Activated T-cell treated with anti-CD3 and anti-CD28 coated beads for 24 hours (primary cell): Measurements from ENCODE around the gene LAMA1.

Experiments
- DNase-seq: peaks from one replicate; pipeline ENCODE4 v3.0.0-alpha.2; 2020; ENCODE audit warnings: low read depth

Gene LAMA1

GRCh38 chr18:7047336-7047735, 70.3 kb downstream of the LAMA1 start:
- DNase-seq, result no peak

- no peak for DNase-seq
These were observed 79.2 kb downstream of the LAMA1 start for GRCh38 chr18:7038330-7038851.

- DNase-seq, result no peak
These were observed 80.1 kb downstream of the LAMA1 start for GRCh38 chr18:7037470-7037869.

GRCh38 chr18:7035807-7036206, 81.8 kb downstream of the LAMA1 start:
- DNase-seq, result no peak

GRCh38 chr18:7034924-7035323, 82.7 kb downstream of the LAMA1 start:
- no peak for DNase-seq

GRCh38 chr18:7032537-7032936, 85.1 kb downstream of the LAMA1 start:
- no peak for DNase-seq

GRCh38 chr18:7028625-7029024, 89.0 kb downstream of the LAMA1 start:
- DNase-seq, result no peak

GRCh38 chr18:7025194-7025593, 92.4 kb downstream of the LAMA1 start:
- DNase-seq, result no peak

GRCh38 chr18:7023581-7023980, 94.0 kb downstream of the LAMA1 start:
- DNase-seq, result no peak

- no peak for DNase-seq
These were observed 94.5 kb downstream of the LAMA1 start for GRCh38 chr18:7023063-7023580.

- DNase-seq, result no peak
These were observed 95.4 kb downstream of the LAMA1 start for GRCh38 chr18:7021994-7022840.

- no peak for DNase-seq
These were observed 96.4 kb downstream of the LAMA1 start for GRCh38 chr18:7020995-7021777.

GRCh38 chr18:7017013-7017412, 100.6 kb downstream of the LAMA1 start:
- DNase-seq, result no peak

- no peak for DNase-seq
These were observed 106.5 kb downstream of the LAMA1 start for GRCh38 chr18:7011142-7011541.

- no peak for DNase-seq
These were observed 113.6 kb downstream of the LAMA1 start for GRCh38 chr18:7004009-7004408.

- DNase-seq, result no peak
These were observed 115.5 kb downstream of the LAMA1 start for GRCh38 chr18:7002107-7002506.

- DNase-seq, result no peak
These were observed 117.0 kb downstream of the LAMA1 start for GRCh38 chr18:7000484-7001096.

- no peak for DNase-seq
These were observed 119.8 kb downstream of the LAMA1 start for GRCh38 chr18:6997808-6998207.

GRCh38 chr18:6994771-6995430, 122.7 kb downstream of the LAMA1 start:
- DNase-seq, result no peak

GRCh38 chr18:6994056-6994770, 123.4 kb downstream of the LAMA1 start:
- no peak for DNase-seq

- DNase-seq, result no peak
These were observed 124.8 kb downstream of the LAMA1 start for GRCh38 chr18:6992761-6993160.
